ENCODE results near the gene INF2. TPM values are rescaled to one million over a fixed set of nuclear protein-coding genes. Genes with fewer than 3 reads are reported as not detected.
A peak's percentile ranks its signal among the peaks of the same experiment; 100 is the strongest.

The INF2 gene
- total and polyA plus RNA-seq, 9 of the 15 experiments (the other 6 are each of a cell fraction or from before 2014, with no cell fraction given): 0.56 to 31.3 (median 7.8) TPM

DNA sequence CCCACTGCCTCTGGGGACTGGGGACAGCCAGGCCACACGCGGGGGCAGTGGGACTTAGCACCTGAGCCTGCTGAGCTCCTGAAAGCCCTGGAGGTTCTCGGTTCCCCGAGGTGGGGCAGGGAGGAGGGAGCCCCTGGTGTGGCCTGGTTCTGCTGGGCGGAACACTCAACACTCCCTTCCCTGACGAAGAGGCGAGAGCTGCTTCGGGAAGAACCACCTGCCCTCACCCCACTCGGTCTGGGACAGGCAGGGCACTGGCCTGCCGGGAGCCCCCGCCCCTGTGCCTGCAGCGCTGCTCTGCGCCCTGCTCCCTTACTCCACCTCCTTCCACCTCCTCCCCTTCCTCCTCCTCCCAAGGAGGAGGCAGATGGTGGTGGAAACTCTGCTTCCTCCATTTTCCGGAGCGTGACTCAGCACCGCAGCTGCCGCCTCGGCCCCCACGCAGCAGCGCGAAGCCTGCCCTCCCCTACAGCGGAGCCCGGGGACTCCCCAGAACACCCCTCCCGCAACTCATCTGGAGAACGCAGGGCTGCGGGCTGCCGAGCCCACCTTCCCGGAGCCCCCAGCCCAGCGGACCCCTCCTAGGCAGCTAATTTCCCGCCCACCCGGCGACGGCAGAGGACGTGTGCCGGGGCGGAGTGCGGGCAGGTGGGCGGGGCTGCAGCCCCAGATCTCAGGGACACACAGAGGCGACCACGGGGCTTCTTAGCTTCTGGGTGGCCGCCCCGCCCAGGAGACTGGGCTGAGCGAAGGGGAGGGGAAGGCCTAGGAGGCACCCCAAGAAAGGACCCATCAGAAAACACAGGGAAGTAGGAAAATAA, 11.7 kb upstream of the INF2 start:
- H3K36me3 ChIP-seq (ENCODE audit: control insufficient read depth, insufficient read depth, low read length): no peaks in the 10 kb centered on the region
- 2% methylated on average over 7 of the region's 43 CpGs for WGBS (ENCODE audit: insufficient coverage, low coverage, missing lambda C conversion rate)
- DNase-seq (ENCODE audit: extremely low read depth in 1 of 4, low spot score in 3 of 4) (peak; percentile 81 to 84 (median 84)), FAIRE-seq (peak; percentile 93), ATAC-seq (peak; percentile 87)
- H3K79me2 ChIP-seq (ENCODE audit: control insufficient read depth, insufficient read depth, low read length): no peaks in the 10 kb centered on the region
- H3K27ac ChIP-seq (ENCODE audit: extremely low read depth, low read depth, low read length): peak overlapping the region; percentile 94
- H3K9me1 ChIP-seq (ENCODE audit: control insufficient read depth, insufficient read depth, low read length): no peaks in the 10 kb centered on the region
- H3K4me2 ChIP-seq (ENCODE audit: insufficient read depth, low read length): peak overlapping the region; percentile 71
- POLR2A ChIA-PET: interaction anchor here (0.7 to 2.9 kb wide), 5 partner anchors 10 to 166 kb away, joined by 3 to 12 read pairs (median 4); no protein-coding TSS in a partner anchor
- H4K20me1 ChIP-seq (replicated peaks; ENCODE audit: control insufficient read depth, insufficient read depth, low read length): no peaks in the 10 kb centered on the region
- peaks cover 34 to 69% of the 10 kb centered on the region in 2 experiments for H3K4me1 ChIP-seq (replicated peaks in 1 of 2; ENCODE audit: control insufficient read depth in 2 of 2, insufficient read depth in 2 of 2, low read length in 2 of 2)
- peak overlapping the region; percentile 91 for H2AFZ ChIP-seq (ENCODE audit: low read depth, low read length)
- H3K4me3 ChIP-seq: peak overlapping the region; percentile 35
- intact Hi-C loops (cut with micrococcal nuclease) (no loop called here), in situ Hi-C loops (cut with MboI) (no loop called here)
- BruUV-seq (replicated peaks): no TSS peak
- H3K9me3 ChIP-seq (replicated peaks; ENCODE audit: control insufficient read depth, insufficient read depth, low read depth, low read length): no peaks in the 10 kb centered on the region
- H3K9ac ChIP-seq (ENCODE audit: insufficient read depth in 1 of 2, low read depth in 2 of 2, low read length in 2 of 2): peak overlapping the region; percentile 81 to 91
- H3K27me3 ChIP-seq (ENCODE audit: control insufficient read depth in 2 of 2, insufficient read depth in 2 of 2, low read length in 2 of 2): no peaks in the 10 kb centered on the region
- CTCF ChIA-PET (ENCODE audit: low intra/inter-chr PET ratio): no interaction called here
- peak; percentile 56 to 73; a peak in 2 of 4 replicates for TF ChIP-seq MNT (conservative IDR thresholded peaks at IDR 0.05)
- TF ChIP-seq ETS2 (tag; IDR thresholded peaks at IDR 0.05; ENCODE audit: borderline replicate concordance, poor library complexity, severe bottlenecking): no peak
- TF ChIP-seq FOXK1 (CRISPR knock-in tag; IDR thresholded peaks at IDR 0.05; ENCODE audit: borderline replicate concordance): no peak
- TF ChIP-seq ZNF263 (CRISPR knock-in tag; IDR thresholded peaks at IDR 0.05; ENCODE audit: borderline replicate concordance): peak; percentile 100
- TF ChIP-seq HCFC1 (IDR thresholded peaks at IDR 0.05; ENCODE audit: low read depth, low read length): no peak
- peak; percentile 74 for TF ChIP-seq FOSL1 (tag; conservative IDR thresholded peaks at IDR 0.05)
- 0 out of 2 replicates have a peak, but pooled peaks have one; percentile 18 for TF ChIP-seq KDM2B (CRISPR knock-in tag; IDR thresholded peaks at IDR 0.05)
- TF ChIP-seq MYC (IDR thresholded peaks at IDR 0.05; ENCODE audit: low read depth, low read length): peak; percentile 68
- TF ChIP-seq MYC (CRISPR knock-in tag; IDR thresholded peaks at IDR 0.05; ENCODE audit: borderline replicate concordance, low read depth): no peak
- TF ChIP-seq HDAC1 (IDR thresholded peaks at IDR 0.05): peak in 1 of 2 experiments; percentile 59; a peak in 1 of 4 replicates
- TF ChIP-seq NFE2 (IDR thresholded peaks at IDR 0.05; ENCODE audit: low read depth): peak; percentile 96
- TF ChIP-seq TCF7L2 (IDR thresholded peaks at IDR 0.05; ENCODE audit: low read depth, low read length): no peak
- no peak for TF ChIP-seq SPI1 (IDR thresholded peaks at IDR 0.05; ENCODE audit: borderline replicate concordance, low read depth, low read length)
- peak; percentile 1; the same call in 1 of the 2 replicates for TF ChIP-seq ZNF395 (CRISPR knock-in tag; IDR thresholded peaks at IDR 0.05)

Data from K562 (cell line).